ENCODE data around the gene CPT1C. TPM values are rescaled to one million over a fixed set of nuclear protein-coding genes. Genes with fewer than 3 reads are reported as not detected.

The CPT1C gene
- total and polyA plus RNA-seq, 3 experiments from 2014 or later, result 0.66 to 0.84 TPM; not detected in 1

- no peaks in the 10 kb centered on the region for H3K27me3 Mint-ChIP-seq
- DNase-seq, result no peak
- POLR2A ChIA-PET, result interaction anchor here (0.6 kb wide), 2 partner anchors 44 to 426 kb away, joined by 3 to 4 read pairs; no protein-coding TSS in a partner anchor
- CTCF ChIA-PET, result interaction anchor here (1.1 to 2.6 kb wide), 3 partner anchors 14 to 24 kb away, joined by 3 to 8 read pairs (median 3); partner anchors contain the start of gene SCAF1
- Histone ChIP-seq H3K4me1 (ENCODE audit: insufficient read depth, low read length) (no peaks in the 10 kb centered on the region), H3K36me3 (ENCODE audit: insufficient read depth, low read length) (peaks cover 44% of the 10 kb centered on the region), H3K27me3 (ENCODE audit: insufficient read depth, low read length, poor library complexity, severe bottlenecking) (no peaks in the 10 kb centered on the region), H3K27ac (ENCODE audit: low read depth, low read length) (no peak overlapping the region), H3K4me3 (ENCODE audit: low read length) (no peak overlapping the region), H3K9me3 (ENCODE audit: low read length) (no peaks in the 10 kb centered on the region)
- no peak overlapping the region for H3K4me3 Mint-ChIP-seq
- H3K36me3 Mint-ChIP-seq, result peaks cover 0 to 82% (median 5%) of the 10 kb centered on the region in 3 donors
- H3K27ac Mint-ChIP-seq, result peak overlapping the region in 5 of 8 donors; percentile 11 to 50 (median 42)
- H3K4me1 Mint-ChIP-seq, result peaks cover 0 to 17% (median 5%) of the 10 kb centered on the region in 3 donors
- H3K9me3 Mint-ChIP-seq, result no peaks in the 10 kb centered on the region
These were observed 34.3 kb upstream of the CPT1C start for GRCh38 chr19:49656456-49657109.

- Histone ChIP-seq H3K36me3 (ENCODE audit: insufficient read depth, low read length) (peaks cover 54% of the 10 kb centered on the region), H3K4me3 (ENCODE audit: low read length) (no peak overlapping the region), H3K27me3 (ENCODE audit: insufficient read depth, low read length, poor library complexity, severe bottlenecking) (no peaks in the 10 kb centered on the region), H3K9me3 (ENCODE audit: low read length) (no peaks in the 10 kb centered on the region), H3K27ac (ENCODE audit: low read depth, low read length) (no peak overlapping the region), H3K4me1 (ENCODE audit: insufficient read depth, low read length) (peaks cover 8% of the 10 kb centered on the region)
- Mint-ChIP-seq H3K4me3 (peak overlapping the region in 1 of 7 donors; percentile 50), H3K27ac (peak overlapping the region in 6 of 8 donors; percentile 29 to 86 (median 64)), H3K9me3 (no peaks in the 10 kb centered on the region), H3K36me3 (peaks cover 0 to 87% (median 5%) of the 10 kb centered on the region in 3 donors), H3K27me3 (no peaks in the 10 kb centered on the region), H3K4me1 (peaks cover 3 to 22% (median 7%) of the 10 kb centered on the region in 3 donors)
- CTCF ChIA-PET, result interaction anchor here (1.1 to 1.6 kb wide), 2 partner anchors 15 to 23 kb away, joined by 3 to 5 read pairs; no protein-coding TSS in a partner anchor
- POLR2A ChIA-PET, result interaction anchor here (0.6 kb wide), 1 partner anchor 45 kb away, joined by 4 read pairs; no protein-coding TSS in a partner anchor
- DNase-seq, result no peak
These were observed 33.3 kb upstream of the CPT1C start for GRCh38 chr19:49657493-49658138.

DNA sequence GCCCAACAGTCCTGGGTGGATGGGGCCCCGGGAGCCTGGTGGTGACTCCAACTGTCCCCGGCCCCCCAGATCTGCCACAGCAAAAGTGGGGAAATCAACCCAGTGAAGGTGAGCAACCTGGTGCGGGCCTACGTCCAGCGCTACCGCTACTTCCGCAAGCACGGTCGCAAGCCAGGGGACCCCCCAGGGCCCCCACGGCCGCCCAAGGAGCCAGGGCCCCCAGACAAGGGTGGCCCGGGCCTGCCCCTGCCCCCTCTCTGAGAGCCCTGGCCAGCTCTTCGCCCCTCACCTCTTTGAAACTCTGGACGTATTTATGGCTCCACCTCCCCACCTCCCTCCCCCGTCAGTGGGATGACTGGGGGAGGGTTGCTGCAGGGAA is 32.8 kb upstream of the CPT1C start:
- H3K4me3 Mint-ChIP-seq, result no peak overlapping the region
- Histone ChIP-seq H3K9me3 (ENCODE audit: low read length) (no peaks in the 10 kb centered on the region), H3K4me1 (ENCODE audit: insufficient read depth, low read length) (peaks cover 13% of the 10 kb centered on the region), H3K36me3 (ENCODE audit: insufficient read depth, low read length) (peaks cover 57% of the 10 kb centered on the region), H3K4me3 (ENCODE audit: low read length) (no peak overlapping the region), H3K27me3 (ENCODE audit: insufficient read depth, low read length, poor library complexity, severe bottlenecking) (no peaks in the 10 kb centered on the region), H3K27ac (ENCODE audit: low read depth, low read length) (no peak overlapping the region)
- no peak overlapping the region for H3K27ac Mint-ChIP-seq
- no peak for DNase-seq
- H3K27me3 Mint-ChIP-seq, result no peaks in the 10 kb centered on the region
- POLR2A ChIA-PET, result no interaction called here
- peaks cover 0 to 88% (median 5%) of the 10 kb centered on the region in 3 donors for H3K36me3 Mint-ChIP-seq
- H3K9me3 Mint-ChIP-seq, result no peaks in the 10 kb centered on the region
- peaks cover 8 to 27% (median 12%) of the 10 kb centered on the region in 3 donors for H3K4me1 Mint-ChIP-seq
- CTCF ChIA-PET, result interaction anchor here (1.6 kb wide), 1 partner anchor 14 kb away, joined by 5 read pairs; no protein-coding TSS in a partner anchor

- Histone ChIP-seq H3K4me3 (ENCODE audit: low read length) (no peak overlapping the region), H3K27ac (ENCODE audit: low read depth, low read length) (no peak overlapping the region), H3K27me3 (ENCODE audit: insufficient read depth, low read length, poor library complexity, severe bottlenecking) (no peaks in the 10 kb centered on the region), H3K4me1 (ENCODE audit: insufficient read depth, low read length) (peaks cover 20% of the 10 kb centered on the region), H3K9me3 (ENCODE audit: low read length) (no peaks in the 10 kb centered on the region), H3K36me3 (ENCODE audit: insufficient read depth, low read length) (peaks cover 57% of the 10 kb centered on the region)
- no peaks in the 10 kb centered on the region for H3K9me3 Mint-ChIP-seq
- peaks cover 15 to 34% (median 17%) of the 10 kb centered on the region in 3 donors for H3K4me1 Mint-ChIP-seq
- POLR2A ChIA-PET, result interaction anchor here (0.8 kb wide), 1 partner anchor 16 kb away, joined by 4 read pairs; no protein-coding TSS in a partner anchor
- H3K36me3 Mint-ChIP-seq, result peaks cover 0 to 89% (median 5%) of the 10 kb centered on the region in 3 donors
- H3K4me3 Mint-ChIP-seq, result no peak overlapping the region
- CTCF ChIA-PET, result interaction anchor here (1.6 kb wide), 1 partner anchor 14 kb away, joined by 5 read pairs; no protein-coding TSS in a partner anchor
- H3K27me3 Mint-ChIP-seq, result no peaks in the 10 kb centered on the region
- DNase-seq, result no peak
- peak overlapping the region in 5 of 8 donors; percentile 32 to 62 (median 38) for H3K27ac Mint-ChIP-seq
These were observed 32.1 kb upstream of the CPT1C start for GRCh38 chr19:49658566-49659442.

GRCh38 chr19:49660338-49660961 is 30.5 kb upstream of the CPT1C start:
- DNase-seq, result no peak
- H3K4me1 Mint-ChIP-seq, result peaks cover 19 to 40% (median 21%) of the 10 kb centered on the region in 3 donors
- Histone ChIP-seq H3K27ac (ENCODE audit: low read depth, low read length) (no peak overlapping the region), H3K9me3 (ENCODE audit: low read length) (no peaks in the 10 kb centered on the region), H3K4me1 (ENCODE audit: insufficient read depth, low read length) (peaks cover 22% of the 10 kb centered on the region), H3K4me3 (ENCODE audit: low read length) (no peak overlapping the region), H3K36me3 (ENCODE audit: insufficient read depth, low read length) (peaks cover 45% of the 10 kb centered on the region), H3K27me3 (ENCODE audit: insufficient read depth, low read length, poor library complexity, severe bottlenecking) (no peaks in the 10 kb centered on the region)
- ChIA-PET POLR2A (interaction anchor here (1.0 kb wide), 1 partner anchor 16 kb away, joined by 3 read pairs; no protein-coding TSS in a partner anchor), CTCF (interaction anchor here (2.1 kb wide), 1 partner anchor 12 kb away, joined by 7 read pairs; no protein-coding TSS in a partner anchor)
- peaks cover 0 to 88% (median 4%) of the 10 kb centered on the region in 3 donors for H3K36me3 Mint-ChIP-seq
- no peaks in the 10 kb centered on the region for H3K27me3 Mint-ChIP-seq
- H3K9me3 Mint-ChIP-seq, result no peaks in the 10 kb centered on the region
- H3K27ac Mint-ChIP-seq, result peak overlapping the region in 3 of 8 donors; percentile 29 to 63 (median 62)
- peak overlapping the region in 1 of 7 donors; percentile 54 for H3K4me3 Mint-ChIP-seq

DNA sequence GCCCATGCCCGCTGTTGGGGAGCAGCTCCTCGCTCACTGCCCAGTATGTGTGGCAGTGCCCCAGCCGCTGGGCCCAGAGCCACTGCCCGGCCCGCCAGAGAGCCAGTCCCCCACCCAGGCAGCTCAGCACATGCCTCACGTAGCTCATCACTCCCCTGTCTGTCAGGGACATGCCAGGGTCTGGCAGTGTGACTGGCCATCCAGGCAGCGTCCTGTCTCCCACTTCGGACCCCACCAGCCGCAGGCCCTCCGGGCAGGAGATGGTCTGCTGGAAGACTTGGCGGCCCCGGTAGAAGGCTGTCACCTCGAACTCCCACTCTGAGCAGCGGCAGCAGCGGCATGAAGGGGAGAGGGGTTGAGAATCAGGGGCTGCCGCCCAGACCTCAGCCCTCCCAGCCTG is 28.9 kb upstream of the CPT1C start:
- no peak for DNase-seq
- peaks cover 0 to 76% (median 4%) of the 10 kb centered on the region in 3 donors for H3K36me3 Mint-ChIP-seq
- Histone ChIP-seq H3K36me3 (ENCODE audit: insufficient read depth, low read length) (peaks cover 33% of the 10 kb centered on the region), H3K27ac (ENCODE audit: low read depth, low read length) (no peak overlapping the region), H3K9me3 (ENCODE audit: low read length) (no peaks in the 10 kb centered on the region), H3K27me3 (ENCODE audit: insufficient read depth, low read length, poor library complexity, severe bottlenecking) (no peaks in the 10 kb centered on the region), H3K4me1 (ENCODE audit: insufficient read depth, low read length) (peaks cover 29% of the 10 kb centered on the region), H3K4me3 (ENCODE audit: low read length) (no peak overlapping the region)
- H3K27me3 Mint-ChIP-seq, result no peaks in the 10 kb centered on the region
- CTCF ChIA-PET, result no interaction called here
- H3K9me3 Mint-ChIP-seq, result no peaks in the 10 kb centered on the region
- H3K4me1 Mint-ChIP-seq, result peaks cover 28 to 54% (median 33%) of the 10 kb centered on the region in 3 donors
- POLR2A ChIA-PET, result interaction anchor here (3.9 kb wide), 1 partner anchor 20 kb away, joined by 61 read pairs; the partner anchor contains the start of genes RRAS and SCAF1
- peak overlapping the region in 4 of 8 donors; percentile 8 to 61 (median 27) for H3K27ac Mint-ChIP-seq
- peak overlapping the region in 3 of 7 donors; percentile 10 to 48 (median 11) for H3K4me3 Mint-ChIP-seq

DNA sequence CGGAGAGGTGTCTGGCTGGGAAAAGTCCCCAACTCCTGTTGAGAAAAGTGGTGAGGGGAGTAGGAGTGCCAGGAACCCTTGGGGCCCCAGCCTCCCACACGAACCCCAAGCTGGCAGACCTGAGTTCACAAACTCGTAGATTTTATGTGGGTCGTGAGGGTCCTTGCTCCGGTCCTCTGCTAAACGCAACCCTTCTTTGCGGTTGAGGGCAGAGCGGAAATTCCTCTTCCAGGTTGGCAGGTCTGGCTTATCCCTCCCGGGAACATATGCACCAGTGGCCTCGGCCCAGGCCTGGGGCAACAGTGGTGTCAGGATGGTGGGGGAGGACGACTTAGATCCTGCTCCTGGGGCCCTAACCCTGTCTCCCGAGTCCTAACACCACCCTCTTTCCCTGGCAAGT is 27.7 kb upstream of the CPT1C start:
- CTCF ChIA-PET, result interaction anchor here (1.4 to 3.7 kb wide), 3 partner anchors 11 to 22 kb away, joined by 3 to 26 read pairs (median 13); partner anchors contain the start of genes RRAS and SCAF1
- peak overlapping the region; percentile 74 to 100 (median 98) for H3K27ac Mint-ChIP-seq
- DNase-seq, result no peak
- peak overlapping the region; percentile 95 to 99 (median 97) for H3K4me3 Mint-ChIP-seq
- H3K9me3 Mint-ChIP-seq, result no peaks in the 10 kb centered on the region
- H3K27ac ChIP-seq (ENCODE audit: low read depth, low read length), result peak overlapping the region; percentile 77
- no peaks in the 10 kb centered on the region for H3K27me3 ChIP-seq (ENCODE audit: insufficient read depth, low read length, poor library complexity, severe bottlenecking)
- H3K36me3 ChIP-seq (ENCODE audit: insufficient read depth, low read length), result peaks cover 33% of the 10 kb centered on the region
- peak overlapping the region; percentile 99 for H3K4me3 ChIP-seq (ENCODE audit: low read length)
- no peaks in the 10 kb centered on the region for H3K9me3 ChIP-seq (ENCODE audit: low read length)
- peaks cover 31 to 55% (median 40%) of the 10 kb centered on the region in 3 donors for H3K4me1 Mint-ChIP-seq
- peaks cover 29% of the 10 kb centered on the region for H3K4me1 ChIP-seq (ENCODE audit: insufficient read depth, low read length)
- no peaks in the 10 kb centered on the region for H3K27me3 Mint-ChIP-seq
- POLR2A ChIA-PET, result interaction anchor here (0.7 to 3.9 kb wide), 5 partner anchors 11 to 671 kb away, joined by 4 to 61 read pairs (median 14); partner anchors contain the start of genes PRMT1, RRAS and SCAF1
- H3K36me3 Mint-ChIP-seq, result peaks cover 0 to 70% (median 4%) of the 10 kb centered on the region in 3 donors
